ENCODE data around the gene SLC1A7. TPM values are rescaled to one million over a fixed set of nuclear protein-coding genes. Genes with fewer than 3 reads are reported as not detected.

Gene SLC1A7
- total and polyA plus RNA-seq, 2 experiments from 2014 or later = not detected

- H3K36me3 ChIP-seq (replicated peaks; ENCODE audit: insufficient read depth, low read depth) = no peaks in the 10 kb centered on the region
- 93% methylated on average over 7 of the region's 7 CpGs for WGBS (ENCODE audit: low lambda C conversion rate, missing lambda C conversion rate)
- H3K4me2 ChIP-seq = no peak overlapping the region
Observed at GRCh38 chr1:53069265-53069662, 73.2 kb downstream of the SLC1A7 start.

GRCh38 chr1:53068314-53069099, 73.9 kb downstream of the SLC1A7 start:
- Histone ChIP-seq H3K4me2 (no peak overlapping the region), H3K27me3 (peaks cover 9% of the 10 kb centered on the region), H3K4me1 (ENCODE audit: insufficient read depth) (no peaks in the 10 kb centered on the region), H3K9me3 (ENCODE audit: low read depth) (no peaks in the 10 kb centered on the region), H3K4me3 (no peak overlapping the region), H3K36me3 (replicated peaks; ENCODE audit: insufficient read depth, low read depth) (no peaks in the 10 kb centered on the region), H3K9me2 (replicated peaks; ENCODE audit: insufficient read depth) (no peaks in the 10 kb centered on the region), H3K79me2 (no peaks in the 10 kb centered on the region), H3K27ac (no peak overlapping the region), H2AFZ (no peak overlapping the region), H4K20me1 (ENCODE audit: insufficient read depth, poor library complexity, severe bottlenecking) (no peaks in the 10 kb centered on the region)
- no peak for DNase-seq (ENCODE audit: low spot score)
- TF ChIP-seq CTCF (IDR thresholded peaks at IDR 0.05; ENCODE audit: poor library complexity) = no peak
- TF ChIP-seq EZH2 (IDR thresholded peaks at IDR 0.05; ENCODE audit: borderline replicate concordance) = no peak
- 80% methylated on average over 7 of the region's 7 CpGs for WGBS (ENCODE audit: low lambda C conversion rate, missing lambda C conversion rate)

More at GRCh38 chr1:53069265-53069662, 73.2 kb downstream of the SLC1A7 start:
- Histone ChIP-seq H3K4me3 (no peak overlapping the region), H3K79me2 (no peaks in the 10 kb centered on the region), H4K20me1 (ENCODE audit: insufficient read depth, poor library complexity, severe bottlenecking) (no peaks in the 10 kb centered on the region), H3K27me3 (peaks cover 2% of the 10 kb centered on the region), H3K27ac (no peak overlapping the region), H2AFZ (no peak overlapping the region), H3K9me3 (ENCODE audit: low read depth) (no peaks in the 10 kb centered on the region), H3K9me2 (replicated peaks; ENCODE audit: insufficient read depth) (no peaks in the 10 kb centered on the region), H3K4me1 (ENCODE audit: insufficient read depth) (no peaks in the 10 kb centered on the region)
- no peak for TF ChIP-seq EZH2 (IDR thresholded peaks at IDR 0.05; ENCODE audit: borderline replicate concordance)
- no peak for TF ChIP-seq EZH2phosphoT487 (IDR thresholded peaks at IDR 0.05; ENCODE audit: low read depth, severe bottlenecking, unreplicated experiment)
- no peak for TF ChIP-seq CTCF (IDR thresholded peaks at IDR 0.05; ENCODE audit: poor library complexity)
- DNase-seq (ENCODE audit: low spot score) = no peak

- H3K4me3 ChIP-seq = no peak overlapping the region
- H4K20me1 ChIP-seq (ENCODE audit: insufficient read depth, poor library complexity, severe bottlenecking) = no peaks in the 10 kb centered on the region
- H3K9me2 ChIP-seq (replicated peaks; ENCODE audit: insufficient read depth) = no peaks in the 10 kb centered on the region
- H3K36me3 ChIP-seq (replicated peaks; ENCODE audit: insufficient read depth, low read depth) = no peaks in the 10 kb centered on the region
- no peaks in the 10 kb centered on the region for H3K79me2 ChIP-seq
- 100% methylated on average over 2 of the region's 2 CpGs for WGBS (ENCODE audit: low lambda C conversion rate, missing lambda C conversion rate)
- peaks cover 15% of the 10 kb centered on the region for H3K27me3 ChIP-seq
- H2AFZ ChIP-seq = no peak overlapping the region
- H3K4me2 ChIP-seq = no peak overlapping the region
- no peak for DNase-seq (ENCODE audit: low spot score)
- H3K27ac ChIP-seq = no peak overlapping the region
- peaks cover 2% of the 10 kb centered on the region for H3K4me1 ChIP-seq (ENCODE audit: insufficient read depth)
- TF ChIP-seq EZH2phosphoT487 (IDR thresholded peaks at IDR 0.05; ENCODE audit: low read depth, severe bottlenecking, unreplicated experiment) (no peak), EZH2 (IDR thresholded peaks at IDR 0.05; ENCODE audit: borderline replicate concordance) (no peak), CTCF (IDR thresholded peaks at IDR 0.05; ENCODE audit: poor library complexity) (no peak)
- H3K9me3 ChIP-seq (ENCODE audit: low read depth) = no peaks in the 10 kb centered on the region
Observed at GRCh38 chr1:53067886-53068285, 74.6 kb downstream of the SLC1A7 start.
